Nucleus accumbens (tissue), 56 donors: Measurements from ENCODE around the gene SRMS.

ENCODE experiments used
- DNase-seq, 56 donors: peaks; one replicate each; lab custom pipeline; 2025; lab: John Stamatoyannopoulos, UW

SRMS gene

DNA sequence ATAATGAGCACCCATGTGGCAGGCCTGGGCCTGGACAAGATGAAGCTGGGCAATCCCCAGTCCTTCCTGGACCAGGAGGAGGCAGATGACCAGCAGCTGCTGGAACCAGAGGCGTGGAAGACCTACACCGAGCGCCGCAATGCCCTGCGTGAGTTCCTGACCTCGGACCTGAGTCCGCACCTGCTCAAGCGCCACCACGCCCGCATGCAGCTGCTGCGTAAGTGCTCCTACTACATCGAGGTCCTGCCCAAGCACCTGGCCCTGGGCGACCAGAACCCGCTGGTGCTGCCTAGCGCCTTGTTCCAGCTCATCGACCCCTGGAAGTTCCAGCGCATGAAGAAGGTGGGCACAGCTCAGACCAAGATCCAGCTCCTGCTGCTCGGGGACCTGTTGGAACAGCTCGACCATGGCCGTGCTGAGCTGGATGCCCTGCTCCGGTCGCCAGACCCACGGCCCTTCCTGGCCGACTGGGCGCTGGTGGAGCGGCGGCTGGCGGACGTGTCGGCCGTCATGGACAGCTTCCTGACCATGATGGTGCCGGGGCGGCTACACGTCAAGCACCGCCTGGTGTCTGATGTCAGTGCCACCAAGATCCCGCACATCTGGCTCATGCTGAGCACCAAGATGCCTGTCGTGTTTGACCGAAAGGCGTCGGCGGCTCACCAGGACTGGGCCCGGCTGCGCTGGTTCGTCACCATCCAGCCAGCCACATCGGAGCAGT lies 8.3 kb upstream of the SRMS start:
- no peak for DNase-seq

DNA sequence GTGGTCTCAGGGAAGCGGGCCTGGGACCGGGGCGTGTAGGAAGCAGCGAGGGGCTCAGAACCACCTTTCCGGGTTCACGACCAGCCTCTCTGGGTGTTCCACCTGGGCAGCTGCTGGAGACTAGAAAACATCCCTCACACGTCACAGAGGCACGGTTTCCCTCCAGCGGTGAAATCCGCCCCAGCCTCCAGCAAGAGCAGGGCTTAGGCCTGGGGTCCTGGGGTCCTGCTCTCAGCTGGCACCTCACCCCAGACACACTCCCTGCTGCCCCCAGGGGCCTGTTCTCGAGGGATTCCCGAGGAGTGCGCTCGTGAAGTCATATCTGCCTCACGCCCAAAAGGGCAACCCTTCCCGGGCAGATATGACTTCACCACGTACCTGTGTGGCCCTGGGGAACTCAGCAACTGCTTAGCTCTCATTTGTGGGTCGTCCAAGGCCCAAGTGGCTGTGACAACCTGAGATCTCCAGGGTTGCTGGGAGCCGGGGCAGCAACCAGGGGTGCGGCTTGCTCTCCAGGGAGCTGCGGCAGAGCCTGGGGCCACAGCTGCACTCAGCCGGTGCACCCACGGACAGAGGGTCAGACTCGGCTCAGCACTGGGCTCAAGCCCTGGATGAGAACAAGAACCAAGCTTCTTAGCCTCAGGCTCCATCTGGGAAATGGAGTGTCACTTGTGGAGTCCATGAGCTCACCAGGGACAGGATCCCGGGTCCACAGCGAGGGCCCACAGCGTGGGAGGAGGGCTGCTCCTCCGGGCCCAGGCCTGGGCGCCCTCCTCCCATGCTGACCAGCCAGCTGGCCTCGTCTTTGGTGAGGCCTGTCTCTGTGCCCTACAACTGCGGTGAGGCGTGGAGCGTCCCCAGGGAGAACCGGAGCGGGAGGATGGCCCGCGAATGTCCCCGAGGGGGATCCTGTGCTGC lies 7.1 kb upstream of the SRMS start:
- no peak for DNase-seq

DNA sequence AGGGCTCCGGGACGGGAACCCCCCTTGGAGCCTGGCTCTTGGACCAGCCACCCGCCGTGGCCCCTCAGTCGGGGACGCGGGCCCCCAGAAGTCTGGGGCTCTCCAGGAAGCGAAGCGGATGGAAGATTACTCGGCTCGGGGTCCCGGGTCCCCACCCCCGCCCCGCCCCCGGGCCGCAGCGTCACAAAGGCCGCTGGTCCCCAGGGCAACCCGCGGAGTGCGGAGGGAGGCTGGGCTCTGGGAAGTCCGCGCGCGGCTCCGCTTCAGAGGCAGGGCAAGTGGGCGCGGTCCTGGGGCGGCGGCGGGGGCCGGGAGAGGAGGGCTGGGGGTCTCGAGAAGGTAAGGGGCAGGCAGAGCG lies 6.4 kb upstream of the SRMS start, which contains the start of gene FNDC11:
FNDC11 (plus strand) TSS at position 227 of the 358 bp plus-strand sequence. CDS start 1,505 bp downstream, outside the sequence.
- peak in 1 of 56 donors; percentile 23 for DNase-seq

DNA sequence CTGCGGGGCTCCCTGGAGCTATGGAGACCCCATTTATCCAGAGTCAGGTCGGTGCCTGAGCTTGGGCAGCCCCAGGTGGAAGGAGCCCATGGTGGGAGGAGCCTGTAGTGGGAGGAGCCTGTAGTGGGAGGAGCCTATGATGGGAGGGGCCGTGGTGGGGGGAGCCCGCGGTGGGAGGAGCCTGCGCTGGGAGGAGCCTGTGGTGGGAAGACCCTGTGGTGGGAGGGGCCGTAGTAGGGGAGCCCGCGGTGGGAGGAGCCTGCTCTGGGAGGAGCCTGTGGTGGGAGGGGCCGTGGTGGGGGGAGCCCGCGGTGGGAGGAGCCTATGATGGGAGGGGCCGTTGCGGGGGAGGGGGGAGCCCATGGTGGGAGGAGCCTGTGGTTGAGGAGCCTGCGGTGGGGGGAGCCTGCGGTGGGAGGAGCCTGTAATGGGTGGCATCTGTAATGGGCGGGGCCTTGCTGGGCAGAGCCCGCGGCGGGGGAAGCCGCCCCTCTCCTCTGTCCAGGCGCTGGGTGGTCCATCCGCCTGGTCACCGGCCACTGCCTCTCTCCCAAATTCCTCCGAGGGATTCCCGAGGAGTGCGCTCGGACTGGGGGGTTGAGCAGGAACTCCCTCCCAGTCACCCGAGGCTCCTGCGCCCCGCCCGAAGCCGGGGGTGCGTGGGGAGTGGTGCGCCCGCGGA lies 5.8 kb upstream of the SRMS start:
- peak in 11 of 56 donors; percentile 6 to 80 (median 29) for DNase-seq

DNA sequence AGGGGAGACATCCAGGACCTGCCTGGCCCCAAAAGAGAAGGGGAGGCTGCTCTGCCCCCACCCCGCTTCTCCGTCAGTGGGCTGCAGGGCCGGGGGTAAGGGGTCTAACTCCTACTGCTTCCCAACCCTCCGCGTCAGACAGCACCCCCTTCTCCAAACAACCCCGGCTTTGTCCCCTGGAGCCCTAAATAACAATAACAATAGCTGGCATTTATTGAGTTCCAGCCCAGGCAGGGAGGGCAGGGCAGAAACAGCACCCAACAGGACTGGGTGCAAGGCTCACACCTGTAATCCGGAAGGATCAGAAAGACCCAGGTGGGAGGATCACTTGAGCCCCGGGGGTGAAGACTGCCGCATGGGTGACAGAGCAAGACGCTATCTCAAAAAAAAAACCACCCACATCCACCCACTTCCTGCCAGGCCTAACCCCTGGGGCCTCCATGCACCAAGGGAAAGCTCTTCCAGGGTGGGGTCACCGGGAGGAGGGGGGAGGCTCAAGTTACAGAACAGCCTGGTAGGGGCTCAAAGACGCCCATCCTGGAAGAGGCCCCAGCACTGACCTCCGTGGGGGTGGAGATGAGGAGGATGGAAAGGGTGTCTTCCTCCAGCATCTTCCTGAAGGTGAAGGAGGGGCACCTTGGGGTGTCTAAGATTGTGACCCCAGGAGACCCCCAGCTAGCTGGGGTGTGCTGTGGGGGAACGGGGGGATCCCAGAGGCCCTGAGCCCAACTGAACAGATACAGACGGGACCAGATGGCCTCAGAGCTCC lies 5.1 kb upstream of the SRMS start:
- DNase-seq: no peak

DNA sequence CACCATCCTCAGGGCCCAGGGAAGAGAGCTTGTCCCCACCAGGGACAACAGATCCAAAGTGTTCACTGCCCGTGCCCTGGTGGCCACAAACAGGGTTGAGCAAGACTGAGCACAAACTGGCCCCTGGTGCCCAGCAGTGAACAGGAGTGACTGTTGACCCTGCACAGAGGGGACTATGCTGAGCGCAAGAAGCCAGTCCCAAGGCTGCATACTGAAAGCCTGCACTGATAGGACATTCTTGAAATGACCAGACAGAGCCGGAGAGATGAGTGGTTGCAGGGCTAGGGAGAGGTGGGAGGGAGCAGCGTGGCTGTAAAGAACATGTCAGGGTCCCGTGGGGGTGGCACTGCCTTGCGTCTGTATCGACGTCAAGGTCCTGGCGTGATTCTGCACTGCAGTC lies 3.5 kb upstream of the SRMS start:
- DNase-seq: no peak

DNA sequence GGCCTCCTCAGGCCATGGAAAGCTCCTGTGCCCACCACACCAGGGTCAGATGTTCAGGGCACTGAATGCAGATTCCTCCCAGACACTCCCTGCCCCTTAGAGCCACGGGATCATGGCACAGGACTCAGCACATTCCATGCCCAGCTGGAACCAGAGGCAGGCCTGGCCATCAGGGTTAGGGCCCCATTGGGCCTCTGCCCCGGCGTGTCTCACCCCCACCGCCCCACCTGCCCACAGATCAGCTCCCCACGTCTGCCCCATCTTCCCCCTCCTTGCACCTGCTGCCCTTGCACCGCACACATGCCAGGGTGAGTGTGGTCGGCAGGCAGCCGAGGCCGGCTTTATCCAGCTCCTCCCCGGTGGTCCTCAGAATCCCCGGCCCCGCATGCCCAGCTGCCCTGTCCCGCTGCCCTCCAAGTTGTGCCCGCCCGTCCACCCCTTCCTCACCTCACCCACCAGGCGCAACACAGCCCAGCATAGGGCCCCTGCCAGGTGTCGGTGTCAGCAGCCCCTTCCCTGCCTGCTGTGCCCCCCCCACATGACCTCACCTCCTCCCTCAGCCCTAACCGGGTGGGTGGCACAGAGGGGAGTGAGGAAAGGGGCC lies 2.2 kb upstream of the SRMS start:
- no peak for DNase-seq

DNA sequence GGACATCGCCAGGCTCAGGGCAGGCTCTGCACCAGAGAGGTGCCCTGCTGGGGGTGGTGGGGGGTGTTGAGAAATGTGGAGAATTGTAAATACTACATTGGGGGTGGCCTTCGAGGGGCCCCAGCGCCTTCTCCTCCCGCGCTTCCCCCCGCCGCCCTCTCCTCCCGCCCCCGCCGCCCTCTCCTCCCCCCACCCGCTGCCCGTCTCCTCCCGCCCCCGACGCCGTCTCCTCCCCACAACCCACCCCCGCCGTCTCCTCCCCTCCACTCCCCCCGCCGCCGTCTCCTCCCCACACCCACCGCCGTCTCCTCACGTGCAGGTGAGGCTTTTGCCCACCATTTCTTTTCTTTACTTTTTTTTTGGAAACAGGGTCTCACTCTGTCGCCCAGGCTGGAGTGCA lies 1.5 kb upstream of the SRMS start:
- DNase-seq: no peak

DNA sequence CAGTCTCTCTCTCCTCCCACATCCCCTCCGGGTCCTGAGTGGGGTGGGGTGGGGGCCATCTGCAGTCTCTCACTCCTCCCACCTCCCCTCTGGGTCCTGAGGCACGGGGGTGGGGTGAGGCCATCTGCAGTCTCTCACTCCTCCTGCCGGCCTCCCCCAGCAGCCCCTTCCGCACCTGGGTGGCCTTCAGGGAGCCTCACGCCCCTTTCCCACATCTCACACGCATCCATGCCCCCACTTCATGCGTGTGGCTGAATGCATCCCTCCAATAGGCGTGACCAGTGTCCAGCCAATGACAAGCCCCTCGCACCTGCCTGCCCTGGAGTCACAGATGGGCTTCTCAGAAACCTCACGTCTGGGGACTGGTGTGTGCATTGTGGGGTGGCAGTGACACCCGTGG lies 993 bp upstream of the SRMS start:
- no peak for DNase-seq

DNA sequence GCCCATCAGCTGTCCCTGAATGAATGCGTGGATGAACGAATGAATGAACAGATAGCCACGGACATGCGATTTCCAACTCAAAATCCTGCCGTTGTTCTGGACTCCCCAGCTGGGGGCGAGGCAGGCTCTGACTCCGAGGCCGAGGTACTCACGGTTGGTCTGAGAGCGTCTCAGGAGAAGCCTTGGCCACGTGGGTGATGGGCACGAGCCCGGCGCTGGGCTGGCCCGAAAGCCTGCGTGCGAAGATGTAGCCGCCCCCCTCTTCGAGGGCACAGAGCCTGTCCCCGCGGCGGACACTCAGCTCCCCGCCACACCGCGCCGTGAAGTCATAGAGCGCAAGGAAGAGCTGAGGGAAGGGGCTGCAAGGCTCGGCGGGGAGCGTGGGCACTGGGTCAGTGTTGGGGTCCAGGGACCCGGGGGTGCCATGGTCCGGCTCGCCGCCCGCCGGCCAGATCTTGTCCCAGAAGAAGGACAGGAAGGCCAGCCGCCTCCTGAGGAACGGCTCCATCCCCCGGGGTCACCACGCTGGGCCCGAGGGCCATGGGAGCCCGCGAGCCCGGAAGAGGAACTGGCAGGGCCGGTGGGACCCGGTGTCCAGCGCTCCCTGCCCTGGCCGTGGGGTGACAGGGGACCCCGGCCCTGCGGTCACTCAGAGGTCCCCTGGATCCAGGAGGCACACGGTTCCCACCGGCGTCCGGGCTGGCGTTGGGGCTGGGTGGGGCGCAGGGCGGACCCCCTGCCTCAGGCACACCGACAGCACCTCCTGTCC lies 409 bp downstream of the SRMS start:
- no peak for DNase-seq

DNA sequence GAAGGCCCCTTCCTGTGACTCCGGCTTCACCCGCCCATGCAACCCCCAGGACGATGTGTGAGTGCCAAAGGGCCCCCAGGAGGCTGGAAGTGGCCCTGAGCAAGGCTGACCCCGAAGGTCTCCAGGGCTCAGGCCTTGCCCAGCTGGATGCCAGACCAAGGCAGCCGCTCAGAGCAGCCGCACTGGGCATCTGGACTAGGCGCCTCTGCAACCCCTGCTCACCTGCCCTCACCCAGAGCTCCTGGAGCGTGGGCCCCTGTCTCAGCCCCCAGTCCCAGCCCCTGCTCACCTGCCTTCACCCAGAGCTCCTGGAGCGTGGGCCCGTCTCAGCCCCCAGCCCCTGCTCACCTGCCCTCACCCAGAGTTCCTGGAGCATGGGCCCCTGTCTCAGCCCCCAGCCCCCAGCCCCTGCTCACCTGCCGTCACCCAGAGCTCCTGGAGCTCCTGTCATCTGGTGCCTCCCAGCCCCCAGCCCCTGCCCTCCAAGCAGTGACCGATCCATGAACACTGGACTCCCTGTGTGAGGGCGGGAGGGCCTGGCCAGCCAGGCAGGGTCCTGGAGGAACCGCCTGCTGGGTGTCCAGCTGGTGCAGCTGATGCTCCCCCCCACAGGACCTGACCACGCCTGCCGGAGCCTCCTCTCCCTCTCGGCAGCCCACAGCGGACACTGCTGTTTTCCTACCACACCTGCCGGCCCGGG lies 1.1 kb downstream of the SRMS start:
- DNase-seq: no peak

DNA sequence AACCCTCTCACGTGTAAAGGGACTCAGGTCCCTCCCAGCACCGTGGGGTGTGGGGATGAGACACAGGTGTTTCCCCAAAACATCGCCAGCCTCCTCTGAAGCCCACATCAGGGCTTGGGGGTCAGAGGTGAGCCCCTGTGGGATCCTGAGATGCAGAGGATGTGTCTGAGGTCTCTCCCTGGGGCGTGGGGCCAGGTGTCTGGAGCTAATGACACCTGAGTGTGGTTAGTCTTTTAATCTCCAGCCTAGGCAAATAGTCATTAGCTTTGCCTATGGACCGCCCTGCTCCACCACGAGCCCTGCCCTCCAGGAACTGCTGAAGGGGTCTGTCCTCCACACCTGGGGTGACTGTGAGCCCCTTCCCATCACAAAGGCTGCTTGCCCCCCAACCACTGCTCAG lies 1.7 kb downstream of the SRMS start:
- DNase-seq: no peak

DNA sequence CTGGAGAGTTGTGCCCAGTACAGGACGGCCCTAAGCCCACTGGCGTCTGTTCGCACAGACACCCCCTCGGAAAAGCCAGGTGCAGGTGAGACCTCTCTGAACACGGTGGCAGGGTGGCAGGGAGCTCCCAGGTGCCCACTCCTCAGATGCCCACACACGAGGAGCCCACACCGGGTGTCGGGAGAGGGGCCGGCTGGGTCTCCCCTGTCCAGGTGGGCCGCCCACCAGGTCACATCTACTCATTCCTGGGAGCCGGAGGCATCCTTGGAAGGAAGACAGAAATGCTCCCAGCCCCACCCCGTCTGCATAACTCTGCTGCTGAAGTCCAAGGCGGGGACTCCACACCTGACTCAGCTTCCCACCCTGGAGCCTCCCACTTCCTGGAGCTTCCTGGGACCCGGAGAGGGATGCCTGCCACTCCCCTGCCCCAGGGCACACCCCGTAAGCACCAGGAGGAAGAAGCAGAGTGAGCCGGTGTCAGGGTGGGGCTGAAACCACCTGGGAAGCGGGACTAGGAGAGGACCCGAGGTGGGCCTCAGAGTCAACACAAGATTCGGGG lies 2.5 kb downstream of the SRMS start:
- DNase-seq: no peak

DNA sequence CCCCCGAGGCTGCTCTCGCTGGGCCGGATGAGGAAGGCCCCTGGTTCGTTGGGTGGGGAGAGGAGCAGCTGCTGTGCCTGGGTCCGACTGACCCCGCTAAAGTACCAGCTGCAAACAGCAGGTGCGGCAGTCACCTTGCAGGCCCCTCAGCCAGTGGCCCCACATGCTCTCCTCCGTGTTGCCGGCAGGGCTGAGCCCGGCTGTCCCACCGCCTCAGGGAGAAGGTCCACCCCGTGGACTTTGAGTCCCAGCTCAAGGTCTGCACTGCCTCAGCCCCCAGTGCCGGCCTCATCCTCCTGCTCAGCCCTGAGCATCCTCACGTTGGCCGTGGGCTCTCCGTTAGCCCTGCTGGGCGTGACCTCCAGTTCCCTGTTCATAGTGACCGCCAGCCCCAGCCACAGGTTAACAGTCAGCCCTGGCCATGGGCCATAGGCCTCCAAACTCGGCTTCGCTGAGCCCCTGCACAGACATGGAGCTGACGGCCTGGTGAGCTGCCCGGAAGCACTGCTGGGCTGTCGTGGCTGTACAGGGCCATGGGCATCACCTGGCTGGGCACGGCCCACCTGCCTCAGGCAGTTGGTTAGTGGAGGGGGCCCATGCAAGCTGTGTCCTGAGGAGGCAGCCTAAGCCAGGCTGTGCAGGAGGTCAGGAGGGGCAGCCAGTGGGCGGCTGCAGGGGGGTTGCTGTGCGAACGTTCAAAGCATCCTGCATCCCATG lies 3.1 kb downstream of the SRMS start:
- DNase-seq: no peak

DNA sequence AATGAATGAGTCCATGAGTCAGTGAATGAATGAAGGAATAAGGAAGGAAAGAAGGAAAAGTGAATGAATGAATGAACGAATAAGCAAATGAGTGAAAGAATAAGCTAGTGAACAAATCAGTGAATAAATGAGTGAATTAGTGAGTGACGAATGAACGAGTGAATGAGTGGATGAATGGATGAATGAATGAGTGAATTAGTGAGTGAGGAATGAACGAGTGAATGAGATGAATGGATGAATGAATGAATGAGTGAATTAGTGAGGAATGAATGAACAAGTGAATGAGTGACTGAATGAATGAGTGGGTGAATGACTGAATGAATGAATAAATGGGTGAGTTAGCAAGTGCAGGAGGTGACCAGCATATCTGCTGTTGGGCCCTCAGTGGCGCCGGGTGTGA lies 3.8 kb downstream of the SRMS start:
- no peak for DNase-seq

DNA sequence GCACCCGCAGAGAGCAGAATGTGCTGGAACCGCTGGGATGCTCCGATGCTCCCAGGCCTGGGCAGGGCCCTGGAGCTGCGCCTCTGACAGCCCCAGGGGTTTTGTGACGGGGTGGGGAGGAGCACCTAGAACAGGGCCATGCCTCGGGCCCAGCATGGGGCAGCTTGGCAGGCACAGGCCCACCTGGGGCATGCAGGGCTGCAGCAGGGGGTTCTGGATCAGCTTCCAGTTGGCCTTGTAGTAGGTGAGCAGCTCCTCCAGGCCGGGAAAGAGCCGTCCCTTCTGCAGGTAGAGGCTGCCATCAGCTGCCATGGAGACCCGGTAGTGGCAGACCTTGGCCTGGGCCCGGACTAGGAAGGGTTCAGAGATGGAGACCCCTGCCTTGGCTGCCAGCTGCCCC lies 4.4 kb downstream of the SRMS start:
- DNase-seq: no peak

DNA sequence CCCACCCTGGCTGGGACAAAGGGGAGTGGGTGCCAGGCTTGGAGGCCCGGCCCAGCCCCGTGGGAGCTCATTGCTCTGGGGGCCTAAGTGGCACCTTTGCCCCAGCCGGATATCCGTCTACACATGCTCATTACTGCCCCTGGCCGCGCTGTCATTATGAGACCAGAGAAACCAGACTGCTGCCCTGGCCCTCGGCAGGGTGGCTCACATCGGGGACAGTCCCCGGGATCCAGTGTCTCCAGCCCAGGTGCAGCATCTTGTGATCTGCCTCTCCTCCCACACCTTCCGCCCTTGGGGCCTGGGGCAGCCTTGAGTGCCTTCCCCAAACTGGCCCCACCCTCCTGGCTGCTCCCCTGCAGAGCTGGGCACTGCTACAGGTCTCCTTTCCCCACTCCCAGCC lies 4.9 kb downstream of the SRMS start:
- DNase-seq: no peak
